ENCODE results near the gene NAMPT. TPM values are rescaled to one million over a fixed set of nuclear protein-coding genes. Genes with fewer than 3 reads are reported as not detected.
A peak's percentile ranks its signal among the peaks of the same experiment; 100 is the strongest.

NAMPT gene
- polyA plus RNA-seq, 3 donors: 71.3 to 358 (median 133) TPM

DNA sequence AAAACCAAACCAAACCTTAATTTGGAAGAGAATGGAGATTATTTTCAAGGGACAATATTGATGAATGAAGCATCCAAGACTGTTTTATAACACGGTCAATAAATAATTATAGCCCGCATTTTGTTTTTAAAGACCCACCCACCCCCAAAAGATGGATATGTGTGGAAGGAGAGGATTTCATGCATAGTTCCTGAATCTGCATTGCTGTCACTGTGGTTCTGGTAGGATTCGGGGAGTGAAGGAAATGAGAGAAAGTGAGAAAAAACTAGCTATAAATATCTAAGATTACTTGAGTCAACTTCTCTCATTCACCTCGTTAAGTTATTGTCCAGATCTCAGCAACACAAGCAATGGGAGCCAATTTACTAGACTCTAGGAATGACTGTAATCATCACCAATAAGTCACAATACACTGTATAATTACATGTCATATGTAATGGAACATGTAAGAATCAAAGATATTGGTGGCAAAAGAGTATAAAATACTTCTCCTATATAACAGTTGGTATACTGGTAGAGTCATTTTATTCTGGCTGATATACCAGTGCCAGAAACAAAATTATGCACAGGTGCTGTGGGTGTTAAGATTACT, 30.2 kb downstream of the NAMPT start:
- peaks cover 0 to 3% (median 0%) of the 10 kb centered on the region in 3 donors for H3K27me3 Mint-ChIP-seq (ENCODE audit: low read depth in 3 of 3)
- no peaks in the 10 kb centered on the region for H3K4me1 ChIP-seq (ENCODE audit: control insufficient read depth in 1 of 2, insufficient read depth in 2 of 2, low read length in 2 of 2)
- H3K4me1 Mint-ChIP-seq: no peaks in the 10 kb centered on the region
- H3K9me3 ChIP-seq (replicated peaks in 1 of 2; ENCODE audit: control insufficient read depth in 1 of 2, insufficient read depth in 1 of 2, low read length in 2 of 2): no peaks in the 10 kb centered on the region
- no peaks in the 10 kb centered on the region for H3K79me2 ChIP-seq (ENCODE audit: insufficient read depth, low read length)
- H3K27ac Mint-ChIP-seq: peak overlapping the region in 2 of 7 donors; percentile 3 to 6
- peaks cover 69 to 81% of the 10 kb centered on the region in 2 donors for H3K36me3 Mint-ChIP-seq
- peaks cover 79% of the 10 kb centered on the region for H4K20me1 ChIP-seq (ENCODE audit: insufficient read depth, low read length)
- no peak overlapping the region for H3K27ac ChIP-seq (ENCODE audit: low read depth in 1 of 2, low read length in 2 of 2)
- no peak overlapping the region for H2AFZ ChIP-seq (ENCODE audit: insufficient read depth, low read depth, low read length, poor library complexity, severe bottlenecking)
- H3K9me3 Mint-ChIP-seq: no peaks in the 10 kb centered on the region
- peaks cover 37 to 90% of the 10 kb centered on the region in 2 donors for H3K36me3 ChIP-seq (replicated peaks in 1 of 2; ENCODE audit: control insufficient read depth in 1 of 2, insufficient read depth in 2 of 2, low read length in 2 of 2)
- no peak for DNase-seq
- WGBS (ENCODE audit: insufficient coverage): no CpG with 5 or more reads among the region's 4 CpGs
- H3K4me3 ChIP-seq (replicated peaks in 1 of 3; ENCODE audit: low read depth in 2 of 3, low read length in 3 of 3): no peak overlapping the region
- intact Hi-C loops (cut with micrococcal nuclease): no loop called here
- H3K9ac ChIP-seq (ENCODE audit: insufficient read depth, low read length, poor library complexity, severe bottlenecking): no peak overlapping the region
- TF ChIP-seq, protein P1, sequence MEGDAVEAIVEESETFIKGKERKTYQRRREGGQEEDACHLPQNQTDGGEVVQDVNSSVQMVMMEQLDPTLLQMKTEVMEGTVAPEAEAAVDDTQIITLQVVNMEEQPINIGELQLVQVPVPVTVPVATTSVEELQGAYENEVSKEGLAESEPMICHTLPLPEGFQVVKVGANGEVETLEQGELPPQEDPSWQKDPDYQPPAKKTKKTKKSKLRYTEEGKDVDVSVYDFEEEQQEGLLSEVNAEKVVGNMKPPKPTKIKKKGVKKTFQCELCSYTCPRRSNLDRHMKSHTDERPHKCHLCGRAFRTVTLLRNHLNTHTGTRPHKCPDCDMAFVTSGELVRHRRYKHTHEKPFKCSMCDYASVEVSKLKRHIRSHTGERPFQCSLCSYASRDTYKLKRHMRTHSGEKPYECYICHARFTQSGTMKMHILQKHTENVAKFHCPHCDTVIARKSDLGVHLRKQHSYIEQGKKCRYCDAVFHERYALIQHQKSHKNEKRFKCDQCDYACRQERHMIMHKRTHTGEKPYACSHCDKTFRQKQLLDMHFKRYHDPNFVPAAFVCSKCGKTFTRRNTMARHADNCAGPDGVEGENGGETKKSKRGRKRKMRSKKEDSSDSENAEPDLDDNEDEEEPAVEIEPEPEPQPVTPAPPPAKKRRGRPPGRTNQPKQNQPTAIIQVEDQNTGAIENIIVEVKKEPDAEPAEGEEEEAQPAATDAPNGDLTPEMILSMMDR (IDR thresholded peaks at IDR 0.05): no peak
- no peak overlapping the region for H3K4me3 Mint-ChIP-seq
- H3K27me3 ChIP-seq (ENCODE audit: control insufficient read depth in 2 of 2, insufficient read depth in 2 of 2, low read length in 2 of 2): no peaks in the 10 kb centered on the region
- no peak overlapping the region for H3K4me2 ChIP-seq (replicated peaks; ENCODE audit: extremely low read depth, low read length, poor library complexity, severe bottlenecking)

DNA sequence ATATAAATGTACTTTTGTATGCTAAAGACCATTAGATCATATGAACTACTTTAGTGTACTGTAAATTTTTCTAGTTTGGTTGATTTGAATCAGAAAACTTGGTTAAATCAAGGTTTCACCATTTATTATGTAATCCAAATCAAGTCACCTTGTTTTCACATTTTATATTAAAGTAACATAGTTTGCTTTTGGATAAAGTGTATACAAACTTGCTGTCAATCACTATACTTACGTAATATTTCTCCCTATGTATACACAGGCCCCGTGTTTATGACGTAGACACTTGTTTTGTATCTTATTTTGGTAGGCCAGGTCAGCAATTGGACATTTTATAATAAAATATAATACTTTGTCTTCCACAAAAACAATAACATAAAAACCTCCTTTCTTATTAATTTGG, 32.2 kb downstream of the NAMPT start:
- H3K4me1 Mint-ChIP-seq: no peaks in the 10 kb centered on the region
- no peaks in the 10 kb centered on the region for H3K27me3 ChIP-seq (ENCODE audit: control insufficient read depth in 2 of 2, insufficient read depth in 2 of 2, low read length in 2 of 2)

More for the DNA sequence above, 32.2 kb downstream of the NAMPT start:
- Histone ChIP-seq H3K4me2 (replicated peaks; ENCODE audit: extremely low read depth, low read length, poor library complexity, severe bottlenecking) (no peak overlapping the region), H3K9ac (ENCODE audit: insufficient read depth, low read length, poor library complexity, severe bottlenecking) (no peak overlapping the region), H4K20me1 (ENCODE audit: insufficient read depth, low read length) (peaks cover 59% of the 10 kb centered on the region), H3K4me3 (replicated peaks in 1 of 3; ENCODE audit: low read depth in 2 of 3, low read length in 3 of 3) (no peak overlapping the region), H3K27ac (ENCODE audit: low read depth in 1 of 2, low read length in 2 of 2) (no peak overlapping the region), H3K4me1 (ENCODE audit: control insufficient read depth in 1 of 2, insufficient read depth in 2 of 2, low read length in 2 of 2) (no peaks in the 10 kb centered on the region), H2AFZ (ENCODE audit: insufficient read depth, low read depth, low read length, poor library complexity, severe bottlenecking) (no peak overlapping the region), H3K79me2 (ENCODE audit: insufficient read depth, low read length) (no peaks in the 10 kb centered on the region), H3K9me3 (replicated peaks in 1 of 2; ENCODE audit: control insufficient read depth in 1 of 2, insufficient read depth in 1 of 2, low read length in 2 of 2) (no peaks in the 10 kb centered on the region), H3K36me3 (replicated peaks in 1 of 2; ENCODE audit: control insufficient read depth in 1 of 2, insufficient read depth in 2 of 2, low read length in 2 of 2) (peaks cover 34 to 82% of the 10 kb centered on the region in 2 donors)
- Mint-ChIP-seq H3K27me3 (ENCODE audit: low read depth in 3 of 3) (peaks cover 0 to 3% (median 0%) of the 10 kb centered on the region in 3 donors), H3K27ac (no peak overlapping the region), H3K36me3 (peaks cover 58 to 70% of the 10 kb centered on the region in 2 donors), H3K4me3 (no peak overlapping the region), H3K9me3 (no peaks in the 10 kb centered on the region)
- intact Hi-C loops (cut with micrococcal nuclease): no loop called here
- TF ChIP-seq, protein P1 (IDR thresholded peaks at IDR 0.05): no peak
- WGBS (ENCODE audit: insufficient coverage): no CpG with 5 or more reads among the region's 3 CpGs
- no peak for DNase-seq

All from CD14-positive monocyte (primary cell).